Activated naive CD8-positive, alpha-beta T cell treated with anti-CD3 and anti-CD28 coated beads for 36 hours (primary cell): ENCODE results near the gene PLSCR5. TPM values are rescaled to one million over a fixed set of nuclear protein-coding genes. Genes with fewer than 3 reads are reported as not detected.

Source experiments
- DNase-seq: peaks from one replicate; pipeline ENCODE4 v3.0.0; 2021
- H3K27ac Mint-ChIP-seq: one replicate; pipeline ENCODE4 v1.8.0; 2022; ENCODE audit warnings: mild to moderate bottlenecking, moderate library complexity, mixed read lengths
- H3K27me3 Mint-ChIP-seq: one replicate; pipeline ENCODE4 v1.8.0; 2022; ENCODE audit warnings: mild to moderate bottlenecking, mixed read lengths
- H3K36me3 Mint-ChIP-seq: one replicate; pipeline ENCODE4 v1.8.0; 2021; ENCODE audit warnings: mild to moderate bottlenecking, mixed read lengths
- H3K4me1 Mint-ChIP-seq: one replicate; pipeline ENCODE4 v1.8.0; 2021; ENCODE audit warnings: mixed read lengths
- H3K4me3 Mint-ChIP-seq: one replicate; pipeline ENCODE4 v1.8.0; 2022; ENCODE audit warnings: mild to moderate bottlenecking, moderate library complexity, mixed read lengths
- H3K9me3 Mint-ChIP-seq: one replicate; pipeline ENCODE4 v1.8.0; 2022; ENCODE audit warnings: mixed read lengths
- total RNA-seq, 2 experiments: library from RNA; stranded (reverse); gene quantifications; one replicate each; pipeline ENCODE4 v1.2.3, GENCODE V29; 2021

Gene PLSCR5, protein sequence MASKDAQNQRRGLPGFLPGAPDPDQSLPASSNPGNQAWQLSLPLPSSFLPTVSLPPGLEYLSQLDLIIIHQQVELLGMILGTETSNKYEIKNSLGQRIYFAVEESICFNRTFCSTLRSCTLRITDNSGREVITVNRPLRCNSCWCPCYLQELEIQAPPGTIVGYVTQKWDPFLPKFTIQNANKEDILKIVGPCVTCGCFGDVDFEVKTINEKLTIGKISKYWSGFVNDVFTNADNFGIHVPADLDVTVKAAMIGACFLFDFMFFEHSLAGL
- total RNA-seq: not detected

DNA sequence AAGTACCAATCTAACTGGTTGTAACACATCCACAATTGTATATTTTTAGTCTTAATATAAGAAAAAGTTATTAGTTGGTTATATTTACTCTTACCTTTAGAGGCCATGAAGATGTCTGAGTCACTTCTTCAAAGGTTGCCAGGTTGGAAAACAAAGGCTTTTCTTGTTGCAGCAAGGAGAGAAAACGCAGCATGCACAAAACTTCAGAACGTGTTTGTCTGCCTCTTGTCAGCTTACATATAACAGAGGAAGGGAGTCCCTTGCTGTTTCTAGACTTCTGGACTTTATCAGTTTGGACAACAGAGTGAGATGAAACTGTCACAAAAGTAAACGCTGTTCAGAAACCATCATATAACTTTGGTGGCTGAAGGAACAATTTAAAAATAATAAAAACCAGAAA lies at the start of gene PLSCR5:
Gene PLSCR5 (minus strand): TSS at position 241 of the 400 bp plus-strand sequence. CDS start 134 bp downstream, at position 107.
- no peaks in the 10 kb centered on the region for H3K4me1 Mint-ChIP-seq
- no peak for DNase-seq

DNA sequence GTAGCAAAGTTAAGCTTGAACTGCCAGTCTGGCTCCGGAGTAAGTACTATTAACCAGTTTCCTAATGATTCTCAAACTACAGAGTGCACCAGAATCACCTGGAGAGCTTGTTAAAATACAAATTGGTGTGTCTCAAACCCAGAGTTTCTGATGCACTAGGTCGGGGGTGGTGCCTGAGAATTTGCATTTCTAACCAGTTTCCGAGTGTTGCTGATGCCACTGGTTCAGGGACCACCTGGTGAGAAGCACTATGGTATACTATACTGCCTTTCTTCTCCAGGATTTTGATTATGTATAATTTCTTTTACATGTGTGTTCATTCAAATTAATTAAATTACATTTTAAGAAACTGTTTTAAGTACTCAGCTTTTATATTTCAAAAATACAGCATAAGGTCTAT lies 48.8 kb upstream of the PLSCR5 start:
- no peak for DNase-seq
- no peak overlapping the region for H3K27ac Mint-ChIP-seq
- no peaks in the 10 kb centered on the region for H3K36me3 Mint-ChIP-seq
- no peaks in the 10 kb centered on the region for H3K27me3 Mint-ChIP-seq
- no peaks in the 10 kb centered on the region for H3K4me1 Mint-ChIP-seq
- H3K9me3 Mint-ChIP-seq: no peaks in the 10 kb centered on the region
- no peak overlapping the region for H3K4me3 Mint-ChIP-seq

More for the DNA sequence above, at the start of gene PLSCR5:
- Mint-ChIP-seq H3K27ac (no peak within 1 kb of the TSS), H3K4me3 (no peak within 1 kb of the TSS), H3K27me3 (peaks cover 23% of the 10 kb centered on the region), H3K36me3 (no peaks in the 10 kb centered on the region), H3K9me3 (peaks cover 3% of the 10 kb centered on the region)

DNA sequence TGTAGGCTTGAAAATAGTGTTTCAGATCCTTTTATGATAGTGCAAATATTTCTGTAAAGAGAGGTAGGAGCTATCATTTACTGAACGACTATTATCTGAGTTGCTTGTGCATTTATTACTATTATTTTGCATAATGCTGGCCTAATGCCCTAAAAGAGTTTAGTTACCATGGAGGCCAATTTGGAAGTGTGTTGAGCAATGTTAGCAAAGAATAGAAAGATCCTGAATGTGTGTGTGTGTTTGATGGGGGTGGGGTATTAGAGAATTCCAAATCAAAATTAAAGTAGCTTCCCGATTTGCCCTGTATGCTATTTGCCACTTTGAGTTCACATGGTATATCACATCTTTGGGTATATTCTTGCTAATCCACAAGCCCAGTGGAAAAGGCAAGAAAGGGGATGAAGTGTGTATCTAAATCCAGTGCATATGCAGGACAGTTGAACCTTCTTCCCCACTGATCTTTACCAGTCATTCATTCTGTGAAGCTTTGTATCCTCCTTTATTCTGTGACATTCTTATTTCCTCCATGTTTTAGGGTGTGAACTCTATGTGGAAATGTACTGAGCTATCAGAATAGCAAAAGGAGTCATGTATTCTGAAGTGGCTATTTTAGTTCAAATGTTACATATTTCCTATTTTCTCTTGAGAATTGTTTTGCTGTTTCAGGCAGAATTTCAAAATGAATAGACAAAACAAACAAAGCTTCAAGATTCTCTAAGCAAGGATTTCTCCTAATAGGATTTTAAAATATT lies 45.7 kb upstream of the PLSCR5 start:
- Mint-ChIP-seq H3K36me3 (no peaks in the 10 kb centered on the region), H3K27me3 (no peaks in the 10 kb centered on the region), H3K9me3 (no peaks in the 10 kb centered on the region), H3K4me3 (no peak overlapping the region), H3K4me1 (no peaks in the 10 kb centered on the region), H3K27ac (no peak overlapping the region)
- no peak for DNase-seq

DNA sequence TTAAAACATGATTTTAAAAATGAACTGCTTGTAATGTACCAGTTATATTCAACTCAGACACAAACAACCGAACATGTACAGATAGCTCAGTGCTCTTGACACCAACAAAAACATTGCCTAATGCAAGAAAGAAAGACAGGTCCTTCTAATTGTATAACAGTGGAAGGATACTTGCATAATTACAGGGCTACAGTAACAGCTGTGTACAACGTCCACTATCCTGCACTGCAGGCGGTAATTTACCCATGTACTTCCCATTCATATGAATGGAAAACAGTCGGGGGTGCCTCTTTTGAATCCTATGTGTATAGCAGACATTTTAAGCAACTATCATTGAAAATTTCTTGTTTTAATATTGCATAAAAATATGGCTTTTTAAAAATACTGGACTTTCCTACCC lies 41.1 kb upstream of the PLSCR5 start:
- no peak overlapping the region for H3K27ac Mint-ChIP-seq
- no peak for DNase-seq
- H3K27me3 Mint-ChIP-seq: peaks cover 6% of the 10 kb centered on the region
- no peaks in the 10 kb centered on the region for H3K9me3 Mint-ChIP-seq
- no peaks in the 10 kb centered on the region for H3K4me1 Mint-ChIP-seq
- no peaks in the 10 kb centered on the region for H3K36me3 Mint-ChIP-seq
- no peak overlapping the region for H3K4me3 Mint-ChIP-seq

DNA sequence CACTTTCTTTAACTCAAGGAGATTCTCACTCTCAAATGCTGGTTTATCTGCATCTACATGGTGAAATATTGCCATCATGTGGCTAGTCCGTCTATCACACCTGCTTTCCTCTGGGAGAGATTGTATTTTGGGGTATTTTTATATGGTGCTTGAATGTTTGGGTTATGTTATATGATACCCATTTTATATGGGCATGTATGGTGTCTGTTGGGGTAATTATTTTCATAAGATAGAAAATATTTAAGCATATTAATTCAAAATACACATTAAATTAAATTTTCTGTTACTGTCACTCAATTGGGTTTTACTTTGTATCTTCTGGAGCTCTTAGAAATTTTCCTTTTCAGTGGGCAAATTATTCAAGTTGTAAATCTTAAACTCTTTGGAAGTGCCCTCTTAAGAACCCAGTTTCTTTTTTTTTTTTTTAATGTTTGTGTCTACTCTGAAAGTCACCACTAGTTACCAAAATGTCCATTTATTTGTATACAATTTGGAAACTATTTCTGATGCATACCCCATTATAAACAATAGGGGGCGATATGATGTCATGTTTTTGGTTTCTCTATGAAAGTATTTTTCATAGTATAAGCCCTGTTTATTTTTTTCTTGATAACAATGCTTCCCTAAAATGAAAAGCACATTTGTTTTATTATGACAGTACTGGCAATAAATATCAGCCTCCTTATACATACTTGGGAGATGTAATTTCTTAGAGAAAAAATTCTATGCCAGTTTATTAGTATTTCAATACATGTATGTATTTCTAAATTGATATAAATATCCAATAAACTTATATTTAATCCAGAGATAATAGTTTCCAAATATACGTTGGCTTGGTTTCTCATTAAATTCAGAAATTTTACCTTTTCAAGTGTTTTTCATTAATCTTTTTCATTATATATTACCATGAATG lies 36.1 kb upstream of the PLSCR5 start:
- Mint-ChIP-seq H3K27ac (no peak overlapping the region), H3K27me3 (peaks cover 10% of the 10 kb centered on the region), H3K36me3 (no peaks in the 10 kb centered on the region), H3K9me3 (no peaks in the 10 kb centered on the region), H3K4me3 (no peak overlapping the region), H3K4me1 (no peaks in the 10 kb centered on the region)
- DNase-seq: peak; percentile 1

DNA sequence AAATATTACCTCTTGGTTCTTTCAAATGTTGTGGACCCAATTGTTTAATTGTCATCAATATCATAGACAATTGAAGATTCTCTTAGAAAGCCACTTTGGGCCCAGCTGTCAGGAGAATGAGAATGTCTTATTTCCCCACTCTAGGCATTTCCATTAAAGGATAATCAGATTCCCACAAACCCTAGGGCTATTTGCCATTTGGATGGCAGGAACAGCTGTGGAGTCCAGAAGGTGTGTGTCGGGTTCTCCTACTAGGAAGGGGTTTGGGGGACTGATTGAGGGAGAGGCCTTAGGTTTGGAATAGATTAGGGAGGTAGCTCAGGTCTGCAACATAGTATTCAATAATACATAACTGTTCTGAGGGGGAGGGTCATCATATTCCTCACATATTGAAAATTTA lies 35.2 kb upstream of the PLSCR5 start:
- H3K4me1 Mint-ChIP-seq: no peaks in the 10 kb centered on the region
- H3K36me3 Mint-ChIP-seq: no peaks in the 10 kb centered on the region
- H3K27me3 Mint-ChIP-seq: peaks cover 10% of the 10 kb centered on the region
- no peak overlapping the region for H3K27ac Mint-ChIP-seq
- DNase-seq: no peak
- no peak overlapping the region for H3K4me3 Mint-ChIP-seq
- H3K9me3 Mint-ChIP-seq: no peaks in the 10 kb centered on the region

DNA sequence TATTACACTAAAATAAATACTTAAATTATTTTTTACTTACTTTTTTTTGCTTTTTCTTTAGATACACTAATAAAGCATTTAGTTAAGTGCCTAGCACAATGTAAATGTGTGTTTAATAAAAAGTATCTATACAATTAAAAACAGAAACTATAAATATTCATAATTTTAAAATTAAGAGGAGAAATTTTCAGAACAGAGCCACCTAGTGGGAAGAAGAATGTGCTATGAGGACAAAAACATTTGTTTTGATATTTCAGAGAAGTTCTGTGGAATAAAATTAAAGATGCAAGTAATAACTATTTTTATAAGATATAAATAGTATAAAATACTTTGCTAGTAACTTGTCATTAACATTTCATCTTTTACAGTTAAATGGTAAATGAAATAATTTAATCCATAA lies 33.6 kb upstream of the PLSCR5 start:
- Mint-ChIP-seq H3K4me1 (no peaks in the 10 kb centered on the region), H3K36me3 (no peaks in the 10 kb centered on the region), H3K9me3 (no peaks in the 10 kb centered on the region)

DNA sequence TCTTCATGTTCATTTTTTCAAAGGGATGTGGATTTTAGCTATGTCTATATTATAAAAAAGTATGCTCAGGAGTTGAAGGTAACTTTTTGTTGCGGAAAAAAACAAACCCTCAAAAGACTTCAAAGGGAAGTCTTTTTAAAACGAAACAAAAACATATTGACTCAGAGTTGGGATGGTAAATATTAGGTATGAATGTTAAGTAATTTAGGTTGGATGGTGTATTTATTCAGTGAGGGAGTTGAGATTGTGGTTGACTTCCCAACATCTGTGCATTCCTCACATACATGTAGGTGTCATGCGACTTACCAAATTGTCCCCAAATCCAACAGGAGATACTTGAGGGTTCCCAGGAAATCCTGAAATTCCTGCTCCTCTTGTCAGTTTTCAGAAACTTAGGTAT lies 32.7 kb upstream of the PLSCR5 start:
- no peak for DNase-seq
- Mint-ChIP-seq H3K27me3 (peaks cover 7% of the 10 kb centered on the region), H3K36me3 (no peaks in the 10 kb centered on the region), H3K9me3 (no peaks in the 10 kb centered on the region), H3K4me1 (no peaks in the 10 kb centered on the region), H3K27ac (no peak overlapping the region), H3K4me3 (no peak overlapping the region)

More for the DNA sequence above, 33.6 kb upstream of the PLSCR5 start:
- no peak for DNase-seq
- H3K4me3 Mint-ChIP-seq: no peak overlapping the region
- peaks cover 7% of the 10 kb centered on the region for H3K27me3 Mint-ChIP-seq
- H3K27ac Mint-ChIP-seq: no peak overlapping the region

DNA sequence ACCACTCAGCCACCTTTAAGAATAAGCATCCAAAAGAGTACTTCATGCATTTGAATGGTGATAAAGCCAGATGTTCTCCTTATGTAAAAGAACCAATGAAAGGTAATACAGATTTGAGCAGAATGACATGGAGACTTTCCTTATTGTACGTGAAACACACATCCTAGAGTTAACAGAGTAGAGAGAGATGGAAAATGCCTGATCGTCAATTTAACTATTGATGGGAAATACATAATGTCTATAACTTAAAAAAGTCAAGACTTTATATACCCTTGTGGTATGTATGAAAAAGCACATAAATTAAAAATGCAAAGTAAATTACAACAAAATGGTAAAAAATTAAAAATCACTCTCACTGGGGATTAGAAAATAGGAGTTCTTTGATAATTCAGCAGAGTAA lies 31.7 kb upstream of the PLSCR5 start:
- no peak overlapping the region for H3K4me3 Mint-ChIP-seq
- H3K9me3 Mint-ChIP-seq: no peaks in the 10 kb centered on the region
- no peaks in the 10 kb centered on the region for H3K36me3 Mint-ChIP-seq
- no peak for DNase-seq
- H3K27me3 Mint-ChIP-seq: peaks cover 4% of the 10 kb centered on the region
- no peaks in the 10 kb centered on the region for H3K4me1 Mint-ChIP-seq
- no peak overlapping the region for H3K27ac Mint-ChIP-seq

DNA sequence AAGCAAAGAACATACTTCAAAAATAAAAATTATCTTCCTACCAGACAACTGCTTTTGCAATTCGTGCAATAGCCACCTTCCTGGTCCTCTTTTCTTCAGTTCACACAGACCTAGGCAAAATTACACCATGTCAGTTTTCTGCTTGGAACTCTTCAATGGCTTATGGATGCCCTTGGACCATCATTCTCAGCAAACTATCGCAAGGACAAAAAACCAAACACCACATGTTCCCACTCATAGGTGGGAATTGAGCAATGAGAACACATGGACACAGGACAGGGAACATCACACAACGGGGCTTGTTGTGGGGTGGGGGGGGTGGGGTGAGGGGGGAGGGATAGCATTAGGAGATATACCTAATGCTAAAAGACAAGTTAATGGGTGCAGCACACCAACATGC lies 29.2 kb upstream of the PLSCR5 start:
- H3K27ac Mint-ChIP-seq: no peak overlapping the region
- no peaks in the 10 kb centered on the region for H3K36me3 Mint-ChIP-seq
- no peaks in the 10 kb centered on the region for H3K27me3 Mint-ChIP-seq
- no peaks in the 10 kb centered on the region for H3K4me1 Mint-ChIP-seq
- no peak for DNase-seq
- no peaks in the 10 kb centered on the region for H3K9me3 Mint-ChIP-seq
- no peak overlapping the region for H3K4me3 Mint-ChIP-seq

DNA sequence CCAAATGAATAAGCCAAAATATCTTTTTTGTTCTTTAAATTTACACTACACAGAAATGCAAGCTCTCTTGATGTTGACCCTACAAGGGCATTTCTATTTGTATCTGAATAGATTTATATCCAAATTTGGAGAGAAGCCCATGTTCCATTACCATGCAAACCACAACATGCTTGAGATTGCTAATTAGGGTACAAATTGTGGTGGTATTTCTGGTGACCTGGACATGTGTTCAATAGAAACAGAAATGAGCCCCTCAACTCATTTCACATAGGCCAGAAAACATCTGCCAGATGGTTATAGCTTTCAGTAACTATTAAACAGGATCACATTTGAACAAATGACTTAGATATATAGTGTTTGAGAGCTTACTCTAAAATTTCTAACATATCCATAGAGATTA lies 23.5 kb upstream of the PLSCR5 start:
- H3K27ac Mint-ChIP-seq: no peak overlapping the region
- peaks cover 4% of the 10 kb centered on the region for H3K27me3 Mint-ChIP-seq
- no peaks in the 10 kb centered on the region for H3K9me3 Mint-ChIP-seq
- DNase-seq: no peak
- H3K36me3 Mint-ChIP-seq: no peaks in the 10 kb centered on the region
- peaks cover 6% of the 10 kb centered on the region for H3K4me1 Mint-ChIP-seq
- H3K4me3 Mint-ChIP-seq: no peak overlapping the region

DNA sequence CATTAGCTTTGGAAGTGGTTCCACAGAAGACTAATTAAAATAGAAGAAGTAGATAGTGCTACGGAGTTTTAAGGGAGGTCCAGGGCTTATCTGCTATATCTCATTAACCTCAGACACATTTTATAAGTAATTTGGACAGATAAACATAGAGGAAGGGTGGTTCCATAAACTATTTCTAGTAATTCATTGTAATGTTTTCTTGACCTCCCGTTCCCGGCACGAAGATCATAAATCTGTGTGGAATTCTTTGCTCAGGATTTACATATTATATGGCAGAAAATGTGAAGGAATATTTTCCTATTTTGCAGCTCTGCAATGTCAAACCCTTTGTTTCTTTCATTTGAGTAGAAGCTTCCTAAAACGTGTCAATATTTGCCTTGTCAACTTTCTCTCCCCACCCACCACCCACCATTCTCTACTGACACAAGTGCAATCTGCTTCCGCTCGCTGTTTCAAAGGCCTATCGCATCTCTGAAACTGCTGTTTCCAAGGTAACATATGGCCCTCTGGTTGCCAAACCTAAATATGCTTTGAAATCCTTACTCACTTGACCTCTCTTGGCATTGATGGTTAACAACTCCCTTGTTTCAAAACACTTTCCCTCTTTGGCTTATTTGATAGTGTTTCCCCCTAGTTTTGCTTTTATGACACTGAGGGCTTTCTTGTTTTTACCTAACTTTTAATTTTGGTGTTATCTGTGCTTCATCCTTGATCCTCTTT lies 21.4 kb upstream of the PLSCR5 start:
- Mint-ChIP-seq H3K27me3 (peaks cover 9% of the 10 kb centered on the region), H3K27ac (no peak overlapping the region), H3K4me3 (no peak overlapping the region), H3K4me1 (peaks cover 6% of the 10 kb centered on the region), H3K36me3 (no peaks in the 10 kb centered on the region), H3K9me3 (no peaks in the 10 kb centered on the region)
- DNase-seq: no peak

DNA sequence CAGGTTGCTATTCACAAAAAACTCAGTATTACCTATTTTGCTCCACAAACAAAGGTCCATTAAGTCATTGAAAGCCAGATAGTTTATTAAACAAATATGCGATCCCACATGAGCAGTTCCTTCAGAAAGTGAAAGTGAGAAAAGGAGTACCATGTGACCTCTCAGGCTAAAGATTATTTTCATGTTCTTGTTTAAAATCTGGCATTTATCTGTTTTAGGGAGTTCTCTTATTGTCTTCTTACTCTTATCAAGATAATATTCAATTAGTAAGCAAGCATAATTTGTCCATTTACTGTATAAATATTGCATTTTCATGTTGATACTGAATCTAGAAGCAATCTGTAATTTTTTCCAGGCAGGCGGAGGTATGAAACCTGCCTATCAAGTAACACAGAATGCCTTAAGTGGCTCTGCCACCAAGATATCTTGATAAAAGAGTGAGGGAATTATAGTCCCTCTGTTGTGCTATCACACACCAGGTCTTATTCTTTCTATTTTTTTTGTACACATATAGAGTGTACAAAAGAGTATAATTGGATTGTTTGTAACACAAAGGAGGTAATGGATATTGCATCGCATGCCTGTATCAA lies 20.1 kb upstream of the PLSCR5 start:
- no peaks in the 10 kb centered on the region for H3K9me3 Mint-ChIP-seq
- no peaks in the 10 kb centered on the region for H3K36me3 Mint-ChIP-seq
- H3K27me3 Mint-ChIP-seq: peaks cover 9% of the 10 kb centered on the region
- no peak for DNase-seq
- H3K4me3 Mint-ChIP-seq: peak overlapping the region; percentile 29
- peaks cover 6% of the 10 kb centered on the region for H3K4me1 Mint-ChIP-seq
- H3K27ac Mint-ChIP-seq: no peak overlapping the region

DNA sequence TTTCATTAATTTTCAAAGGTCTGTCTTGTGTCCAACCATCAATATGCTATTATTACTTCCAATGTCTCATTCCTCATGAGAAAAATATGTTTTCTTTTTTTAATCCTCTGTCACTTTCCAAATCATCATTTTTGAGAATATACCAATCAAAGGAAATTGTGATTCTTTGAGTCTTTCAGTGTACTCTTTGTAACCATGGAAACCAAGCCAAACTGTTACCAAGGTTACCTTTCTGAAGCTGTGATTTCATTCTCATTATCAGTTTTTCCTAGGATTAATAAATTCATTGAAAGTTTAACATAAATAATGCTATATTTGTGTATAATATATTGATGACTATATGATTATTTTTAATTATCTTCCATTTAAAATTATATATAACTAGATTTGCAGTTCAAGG lies 16.6 kb upstream of the PLSCR5 start:
- Mint-ChIP-seq H3K9me3 (no peaks in the 10 kb centered on the region), H3K4me1 (peaks cover 6% of the 10 kb centered on the region), H3K36me3 (no peaks in the 10 kb centered on the region), H3K27me3 (peaks cover 9% of the 10 kb centered on the region), H3K27ac (no peak overlapping the region), H3K4me3 (no peak overlapping the region)
- no peak for DNase-seq
